Measurements from ENCODE around the gene GATD1. TPM values are rescaled to one million over a fixed set of nuclear protein-coding genes. Genes with fewer than 3 reads are reported as not detected.
A peak's percentile ranks its signal among the peaks of the same experiment; 100 is the strongest.

Gene GATD1
- total and polyA plus RNA-seq, 5 donors from 2014 or later, result 3.6 to 42.1 (median 5.1) TPM

GRCh38 chr11:763549-764321 is 13.6 kb downstream of the GATD1 start:
- H3K4me3 Mint-ChIP-seq, result no peak overlapping the region
- peaks cover 4% of the 10 kb centered on the region for H3K36me3 Mint-ChIP-seq
- Histone ChIP-seq H3K27ac (ENCODE audit: insufficient read depth, low read length, poor library complexity, severe bottlenecking) (no peak overlapping the region), H3K4me1 (ENCODE audit: control insufficient read depth, insufficient read depth, low read length, poor library complexity, severe bottlenecking) (no peaks in the 10 kb centered on the region), H3K9me3 (ENCODE audit: control insufficient read depth in 2 of 2, low read length in 2 of 2) (no peaks in the 10 kb centered on the region), H3K4me3 (ENCODE audit: low read depth, low read length) (no peak overlapping the region), H3K36me3 (ENCODE audit: control insufficient read depth, insufficient read depth, low read length) (peaks cover 40% of the 10 kb centered on the region), H3K27me3 (ENCODE audit: control insufficient read depth, insufficient read depth, low read length) (no peaks in the 10 kb centered on the region)
- no peaks in the 10 kb centered on the region for H3K4me1 Mint-ChIP-seq
- ATAC-seq (ENCODE audit: low read depth in 2 of 2) (no peak), DNase-seq (no peak)
- no peaks in the 10 kb centered on the region for H3K27me3 Mint-ChIP-seq
- H3K9me3 Mint-ChIP-seq, result no peaks in the 10 kb centered on the region
- H3K27ac Mint-ChIP-seq, result peak overlapping the region in 1 of 3 donors; percentile 31

- Histone ChIP-seq H3K27ac (ENCODE audit: insufficient read depth, low read length, poor library complexity, severe bottlenecking) (no peak overlapping the region), H3K4me3 (ENCODE audit: low read depth, low read length) (no peak overlapping the region), H3K27me3 (ENCODE audit: control insufficient read depth, insufficient read depth, low read length) (no peaks in the 10 kb centered on the region), H3K4me1 (ENCODE audit: control insufficient read depth, insufficient read depth, low read length, poor library complexity, severe bottlenecking) (no peaks in the 10 kb centered on the region), H3K9me3 (ENCODE audit: control insufficient read depth in 2 of 2, low read length in 2 of 2) (no peaks in the 10 kb centered on the region), H3K36me3 (ENCODE audit: control insufficient read depth, insufficient read depth, low read length) (peaks cover 45% of the 10 kb centered on the region)
- H3K4me3 Mint-ChIP-seq, result no peak overlapping the region
- H3K4me1 Mint-ChIP-seq, result no peaks in the 10 kb centered on the region
- H3K27me3 Mint-ChIP-seq, result no peaks in the 10 kb centered on the region
- H3K36me3 Mint-ChIP-seq, result peaks cover 4% of the 10 kb centered on the region
- no peak overlapping the region for H3K27ac Mint-ChIP-seq
- no peaks in the 10 kb centered on the region for H3K9me3 Mint-ChIP-seq
- ATAC-seq (ENCODE audit: low read depth in 2 of 2), result no peak
- DNase-seq, result no peak
These were observed 14.2 kb downstream of the GATD1 start for GRCh38 chr11:763073-763463.

GRCh38 chr11:762421-763072 is 14.7 kb downstream of the GATD1 start:
- H3K36me3 Mint-ChIP-seq, result peaks cover 4% of the 10 kb centered on the region
- no peak overlapping the region for H3K4me3 Mint-ChIP-seq
- no peaks in the 10 kb centered on the region for H3K27me3 ChIP-seq (ENCODE audit: control insufficient read depth, insufficient read depth, low read length)
- no peak overlapping the region for H3K4me3 ChIP-seq (ENCODE audit: low read depth, low read length)
- ATAC-seq (ENCODE audit: low read depth in 2 of 2) (no peak), DNase-seq (peak in 1 of 3 donors; percentile 44)
- peaks cover 45% of the 10 kb centered on the region for H3K36me3 ChIP-seq (ENCODE audit: control insufficient read depth, insufficient read depth, low read length)
- no peak overlapping the region for H3K27ac ChIP-seq (ENCODE audit: insufficient read depth, low read length, poor library complexity, severe bottlenecking)
- H3K9me3 ChIP-seq (ENCODE audit: control insufficient read depth in 2 of 2, low read length in 2 of 2), result no peaks in the 10 kb centered on the region
- no peaks in the 10 kb centered on the region for H3K4me1 ChIP-seq (ENCODE audit: control insufficient read depth, insufficient read depth, low read length, poor library complexity, severe bottlenecking)
- H3K27ac Mint-ChIP-seq, result no peak overlapping the region
- H3K9me3 Mint-ChIP-seq, result no peaks in the 10 kb centered on the region
- no peaks in the 10 kb centered on the region for H3K4me1 Mint-ChIP-seq
- H3K27me3 Mint-ChIP-seq, result no peaks in the 10 kb centered on the region

GRCh38 chr11:761526-762108 is 15.7 kb downstream of the GATD1 start:
- H3K27me3 Mint-ChIP-seq, result no peaks in the 10 kb centered on the region
- peak overlapping the region in 1 of 3 donors; percentile 5 for H3K27ac Mint-ChIP-seq
- peaks cover 51% of the 10 kb centered on the region for H3K36me3 ChIP-seq (ENCODE audit: control insufficient read depth, insufficient read depth, low read length)
- ATAC-seq (ENCODE audit: low read depth in 2 of 2), result no peak
- H3K9me3 Mint-ChIP-seq, result no peaks in the 10 kb centered on the region
- H3K36me3 Mint-ChIP-seq, result peaks cover 7% of the 10 kb centered on the region
- H3K4me1 ChIP-seq (ENCODE audit: control insufficient read depth, insufficient read depth, low read length, poor library complexity, severe bottlenecking), result no peaks in the 10 kb centered on the region
- no peaks in the 10 kb centered on the region for H3K9me3 ChIP-seq (ENCODE audit: control insufficient read depth in 2 of 2, low read length in 2 of 2)
- H3K4me3 Mint-ChIP-seq, result no peak overlapping the region
- no peak for DNase-seq
- no peaks in the 10 kb centered on the region for H3K4me1 Mint-ChIP-seq
- H3K27ac ChIP-seq (ENCODE audit: insufficient read depth, low read length, poor library complexity, severe bottlenecking), result no peak overlapping the region
- no peaks in the 10 kb centered on the region for H3K27me3 ChIP-seq (ENCODE audit: control insufficient read depth, insufficient read depth, low read length)
- no peak overlapping the region for H3K4me3 ChIP-seq (ENCODE audit: low read depth, low read length)

GRCh38 chr11:760236-760635 is 17.1 kb downstream of the GATD1 start:
- H3K9me3 Mint-ChIP-seq, result no peaks in the 10 kb centered on the region
- H3K27me3 ChIP-seq (ENCODE audit: control insufficient read depth, insufficient read depth, low read length), result no peaks in the 10 kb centered on the region
- no peak overlapping the region for H3K4me3 Mint-ChIP-seq
- no peak overlapping the region for H3K27ac Mint-ChIP-seq
- DNase-seq, result no peak
- no peaks in the 10 kb centered on the region for H3K27me3 Mint-ChIP-seq
- H3K9me3 ChIP-seq (ENCODE audit: control insufficient read depth in 2 of 2, low read length in 2 of 2), result no peaks in the 10 kb centered on the region
- H3K36me3 ChIP-seq (ENCODE audit: control insufficient read depth, insufficient read depth, low read length), result peaks cover 61% of the 10 kb centered on the region
- no peak overlapping the region for H3K4me3 ChIP-seq (ENCODE audit: low read depth, low read length)
- no peaks in the 10 kb centered on the region for H3K4me1 ChIP-seq (ENCODE audit: control insufficient read depth, insufficient read depth, low read length, poor library complexity, severe bottlenecking)
- peaks cover 7% of the 10 kb centered on the region for H3K36me3 Mint-ChIP-seq
- H3K4me1 Mint-ChIP-seq, result no peaks in the 10 kb centered on the region
- H3K27ac ChIP-seq (ENCODE audit: insufficient read depth, low read length, poor library complexity, severe bottlenecking), result no peak overlapping the region
- ATAC-seq (ENCODE audit: low read depth in 2 of 2), result no peak

GRCh38 chr11:749731-750130 is 27.6 kb downstream of the GATD1 start:
- Histone ChIP-seq H3K27me3 (ENCODE audit: control insufficient read depth, insufficient read depth, low read length) (no peaks in the 10 kb centered on the region), H3K9me3 (ENCODE audit: control insufficient read depth in 2 of 2, low read length in 2 of 2) (no peaks in the 10 kb centered on the region), H3K4me1 (ENCODE audit: control insufficient read depth, insufficient read depth, low read length, poor library complexity, severe bottlenecking) (peaks cover 32% of the 10 kb centered on the region), H3K4me3 (ENCODE audit: low read depth, low read length) (no peak overlapping the region), H3K36me3 (ENCODE audit: control insufficient read depth, insufficient read depth, low read length) (peaks cover 7% of the 10 kb centered on the region), H3K27ac (ENCODE audit: insufficient read depth, low read length, poor library complexity, severe bottlenecking) (no peak overlapping the region)
- ATAC-seq (ENCODE audit: low read depth in 2 of 2), result no peak
- no peak overlapping the region for H3K27ac Mint-ChIP-seq
- H3K36me3 Mint-ChIP-seq, result no peaks in the 10 kb centered on the region
- no peak for DNase-seq
- peaks cover 9 to 32% (median 22%) of the 10 kb centered on the region in 4 donors for H3K4me1 Mint-ChIP-seq
- peak overlapping the region; percentile 24 to 91 (median 59) for H3K4me3 Mint-ChIP-seq
- H3K9me3 Mint-ChIP-seq, result no peaks in the 10 kb centered on the region
- H3K27me3 Mint-ChIP-seq, result peaks cover 4% of the 10 kb centered on the region

GRCh38 chr11:748007-748359 is 29.3 kb downstream of the GATD1 start:
- H3K9me3 ChIP-seq (ENCODE audit: control insufficient read depth in 2 of 2, low read length in 2 of 2), result no peaks in the 10 kb centered on the region
- Mint-ChIP-seq H3K27me3 (peaks cover 4% of the 10 kb centered on the region), H3K4me3 (peak overlapping the region; percentile 86 to 95 (median 90)), H3K9me3 (no peaks in the 10 kb centered on the region), H3K4me1 (peaks cover 9 to 32% (median 22%) of the 10 kb centered on the region in 4 donors), H3K36me3 (no peaks in the 10 kb centered on the region), H3K27ac (peak overlapping the region in 2 of 3 donors; percentile 83 to 93)
- ATAC-seq (ENCODE audit: low read depth in 2 of 2), result no peak
- no peak for DNase-seq
- H3K36me3 ChIP-seq (ENCODE audit: control insufficient read depth, insufficient read depth, low read length), result peaks cover 7% of the 10 kb centered on the region
- peaks cover 32% of the 10 kb centered on the region for H3K4me1 ChIP-seq (ENCODE audit: control insufficient read depth, insufficient read depth, low read length, poor library complexity, severe bottlenecking)
- H3K27me3 ChIP-seq (ENCODE audit: control insufficient read depth, insufficient read depth, low read length), result no peaks in the 10 kb centered on the region
- H3K4me3 ChIP-seq (ENCODE audit: low read depth, low read length), result peak overlapping the region; percentile 79
- H3K27ac ChIP-seq (ENCODE audit: insufficient read depth, low read length, poor library complexity, severe bottlenecking), result peak overlapping the region; percentile 68
